ENCODE measurements around the gene TNRC6A.

DNA sequence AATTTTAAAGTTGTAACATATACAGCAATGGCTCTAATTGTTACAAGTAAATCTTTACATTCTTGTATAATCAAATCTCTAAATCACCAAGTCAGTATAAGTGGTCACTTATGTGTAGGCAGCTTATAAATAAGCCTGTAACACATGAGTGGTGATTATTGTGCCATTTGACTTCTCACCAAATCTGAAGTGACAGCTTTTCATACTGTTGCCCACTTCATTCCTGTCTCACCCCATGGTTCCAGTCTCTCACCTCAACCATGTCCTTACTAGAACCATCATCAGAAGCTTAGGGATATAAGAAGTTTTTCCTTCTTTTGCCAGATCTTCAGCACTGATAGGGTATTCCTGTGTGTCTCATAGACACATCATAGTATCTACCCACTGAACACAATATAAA is 23.5 kb downstream of the TNRC6A start:
- TF ChIP-seq, protein P1, sequence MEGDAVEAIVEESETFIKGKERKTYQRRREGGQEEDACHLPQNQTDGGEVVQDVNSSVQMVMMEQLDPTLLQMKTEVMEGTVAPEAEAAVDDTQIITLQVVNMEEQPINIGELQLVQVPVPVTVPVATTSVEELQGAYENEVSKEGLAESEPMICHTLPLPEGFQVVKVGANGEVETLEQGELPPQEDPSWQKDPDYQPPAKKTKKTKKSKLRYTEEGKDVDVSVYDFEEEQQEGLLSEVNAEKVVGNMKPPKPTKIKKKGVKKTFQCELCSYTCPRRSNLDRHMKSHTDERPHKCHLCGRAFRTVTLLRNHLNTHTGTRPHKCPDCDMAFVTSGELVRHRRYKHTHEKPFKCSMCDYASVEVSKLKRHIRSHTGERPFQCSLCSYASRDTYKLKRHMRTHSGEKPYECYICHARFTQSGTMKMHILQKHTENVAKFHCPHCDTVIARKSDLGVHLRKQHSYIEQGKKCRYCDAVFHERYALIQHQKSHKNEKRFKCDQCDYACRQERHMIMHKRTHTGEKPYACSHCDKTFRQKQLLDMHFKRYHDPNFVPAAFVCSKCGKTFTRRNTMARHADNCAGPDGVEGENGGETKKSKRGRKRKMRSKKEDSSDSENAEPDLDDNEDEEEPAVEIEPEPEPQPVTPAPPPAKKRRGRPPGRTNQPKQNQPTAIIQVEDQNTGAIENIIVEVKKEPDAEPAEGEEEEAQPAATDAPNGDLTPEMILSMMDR (IDR thresholded peaks at IDR 0.05), result no peak
- TF ChIP-seq POLR2A (IDR thresholded peaks at IDR 0.05), result no peak
- no peak for TF ChIP-seq POLR2AphosphoS5 (IDR thresholded peaks at IDR 0.05; ENCODE audit: insufficient read depth in 1 of 2, low read depth in 1 of 2)
